Neuronal stem cell (in vitro differentiated cells): ENCODE data around the gene ACTN3.

Source experiments
- DNase-seq: peaks from one replicate; pipeline ENCODE4 v3.0.0-alpha.2; 2013; ENCODE audit warnings: low spot score
- H2AFZ ChIP-seq: one replicate; pipeline ENCODE4 v1.6.1; 2013; ENCODE audit warnings: mild to moderate bottlenecking, low read length, inconsistent platforms
- H2AK5ac ChIP-seq: 2 replicates; pipeline ENCODE4 v1.6.1; 2013; ENCODE audit warnings: low read depth, mild to moderate bottlenecking, inconsistent platforms, low read length, moderate library complexity, mixed read lengths
- H2BK120ac ChIP-seq: 2 replicates; pipeline ENCODE4 v1.6.1; 2013; ENCODE audit warnings: low read depth, mild to moderate bottlenecking, inconsistent platforms, low read length, moderate library complexity, mixed read lengths
- H2BK12ac ChIP-seq: one replicate; pipeline ENCODE4 v1.6.1; 2013; ENCODE audit warnings: low read length, inconsistent platforms
- H2BK15ac ChIP-seq: 2 replicates; pipeline ENCODE4 v1.6.1; 2013; ENCODE audit warnings: mild to moderate bottlenecking, low read length, inconsistent platforms, mixed read lengths
- H2BK5ac ChIP-seq: one replicate; pipeline ENCODE4 v1.6.1; 2013; ENCODE audit warnings: inconsistent platforms, mild to moderate bottlenecking, low read length, moderate library complexity
- H3K14ac ChIP-seq: one replicate; pipeline ENCODE4 v1.6.1; 2013; ENCODE audit warnings: low read length, inconsistent platforms
- H3K18ac ChIP-seq: 2 replicates; pipeline ENCODE4 v1.6.1; 2013; ENCODE audit warnings: low read length, inconsistent platforms
- H3K23ac ChIP-seq: 2 replicates; pipeline ENCODE4 v1.6.1; 2013; ENCODE audit warnings: low read depth, mild to moderate bottlenecking, mixed read lengths, low read length, inconsistent platforms; ENCODE audit not compliant: poor library complexity
- H3K27ac ChIP-seq: replicated peaks from 3 replicates; pipeline ENCODE4 v1.5.1; 2013; ENCODE audit warnings: low read length, inconsistent platforms
- H3K27me3 ChIP-seq, 3 experiments: 2 replicates each; pipeline ENCODE4 v1.6.1; 2013; ENCODE audit warnings: low read length in 3 of 3, mild to moderate bottlenecking in 2 of 3, inconsistent platforms in 1 of 3, low read depth in 1 of 3, mixed read lengths in 1 of 3, moderate library complexity in 1 of 3; ENCODE audit not compliant: control insufficient read depth in 3 of 3, insufficient read depth in 3 of 3
- H3K36me3 ChIP-seq, 2 donors: replicated peaks in 1 of 2; 2 replicates each; pipeline ENCODE4 v1.6.1; 2013; ENCODE audit warnings: low read length in 2 of 2; ENCODE audit not compliant: control insufficient read depth in 2 of 2, insufficient read depth in 2 of 2
- H3K4ac ChIP-seq: 2 replicates; pipeline ENCODE4 v1.6.1; 2013; ENCODE audit warnings: inconsistent platforms, mild to moderate bottlenecking, low read length, moderate library complexity
- H3K4me1 ChIP-seq, 2 donors: 1 replicate in 1 of 2; 2 replicates in 1 of 2; pipeline ENCODE4 v1.6.1; 2013; ENCODE audit warnings: low read length in 2 of 2, low read depth in 1 of 2; ENCODE audit not compliant: control insufficient read depth in 2 of 2, insufficient read depth in 1 of 2
- H3K4me2 ChIP-seq: one replicate; pipeline ENCODE4 v1.6.1; 2013; ENCODE audit warnings: mild to moderate bottlenecking, low read length, inconsistent platforms; ENCODE audit not compliant: insufficient read depth, poor library complexity, severe bottlenecking
- H3K4me3 ChIP-seq, 2 donors: 2 replicates each; pipeline ENCODE4 v1.5.1; 2013; ENCODE audit warnings: low read length in 2 of 2, mild to moderate bottlenecking in 2 of 2, inconsistent platforms in 1 of 2, moderate library complexity in 1 of 2
- H3K79me1 ChIP-seq: one replicate; pipeline ENCODE4 v1.6.1; 2013; ENCODE audit warnings: low read depth, mild to moderate bottlenecking, inconsistent platforms, low read length, moderate library complexity
- H3K9ac ChIP-seq: one replicate; pipeline ENCODE4 v1.6.1; 2013; ENCODE audit warnings: mild to moderate bottlenecking, low read depth, low read length, inconsistent platforms; ENCODE audit not compliant: poor library complexity
- H3K9me3 ChIP-seq, 2 donors: replicated peaks in 1 of 2; 2 replicates each; pipeline versions ENCODE3 to v1.6.1; 2013; ENCODE audit warnings: low read length in 2 of 2, mild to moderate bottlenecking in 2 of 2, inconsistent platforms in 1 of 2, low read depth in 1 of 2, mixed read lengths in 1 of 2, moderate library complexity in 1 of 2; ENCODE audit not compliant: control insufficient read depth in 2 of 2, insufficient read depth in 1 of 2
- H4K8ac ChIP-seq: one replicate; pipeline ENCODE4 v1.6.1; 2013; ENCODE audit warnings: low read depth, mild to moderate bottlenecking, inconsistent platforms, low read length, moderate library complexity
- H4K91ac ChIP-seq: one replicate; pipeline ENCODE4 v1.6.1; 2013; ENCODE audit warnings: low read length, low read depth, mild to moderate bottlenecking, inconsistent platforms; ENCODE audit not compliant: poor library complexity
- WGBS, 2 donors: extraction: QIAGEN DNeasy Blood & Tissue Kit; methylation state at CpG; one replicate each; pipeline ENCODE4 v1.1.7; 2013; ENCODE audit warnings: missing lambda C conversion rate in 2 of 2, mixed read lengths in 1 of 2; ENCODE audit not compliant: insufficient read length in 2 of 2, insufficient replicate concordance in 1 of 2; ENCODE audit errors: extremely low coverage in 2 of 2; 5-methylcytosine and 5-hydroxymethylcytosine counted together

The ACTN3 gene

GRCh38 chr11:66548041-66548440 is 1.3 kb downstream of the ACTN3 start:
- Histone ChIP-seq H2AFZ (peak overlapping the region; percentile 21), H3K27ac (peak overlapping the region; percentile 59), H4K91ac (no peak overlapping the region), H3K36me3 (peaks cover under 1 to 2% of the 10 kb centered on the region in 2 donors), H3K18ac (peak overlapping the region; percentile 41), H3K4me2 (peak overlapping the region; percentile 89), H2BK5ac (no peak overlapping the region), H2BK15ac (peak overlapping the region; percentile 79), H3K9ac (no peak overlapping the region), H3K79me1 (no peaks in the 10 kb centered on the region), H2AK5ac (peak overlapping the region; percentile 78), H3K4me1 (peaks cover 17 to 32% of the 10 kb centered on the region in 2 donors), H3K23ac (no peak overlapping the region), H3K9me3 (no peaks in the 10 kb centered on the region), H3K4ac (no peak overlapping the region), H4K8ac (no peak overlapping the region), H2BK12ac (no peak overlapping the region), H3K4me3 (no peak overlapping the region), H3K14ac (no peak overlapping the region), H2BK120ac (no peak overlapping the region), H3K27me3 (no peaks in the 10 kb centered on the region)
- no CpG with 5 or more reads among the region's 11 CpGs for WGBS, 2 donors
- no peak for DNase-seq

- peak overlapping the region; percentile 59 for H4K91ac ChIP-seq
- no CpG with 5 or more reads among the region's 16 CpGs for WGBS, 2 donors
Measured at GRCh38 chr11:66548774-66549630, 2.3 kb downstream of the ACTN3 start.

GRCh38 chr11:66549696-66550095 is 3.0 kb downstream of the ACTN3 start:
- Histone ChIP-seq H3K27ac (no peak overlapping the region), H2BK15ac (no peak overlapping the region), H3K4me1 (peaks cover 10 to 26% of the 10 kb centered on the region in 2 donors), H3K4ac (no peak overlapping the region), H3K4me3 (no peak overlapping the region), H3K9ac (no peak overlapping the region), H2BK120ac (no peak overlapping the region), H2AFZ (no peak overlapping the region), H2BK12ac (no peak overlapping the region), H3K9me3 (no peaks in the 10 kb centered on the region), H3K23ac (no peak overlapping the region), H4K91ac (no peak overlapping the region), H3K18ac (no peak overlapping the region), H3K14ac (no peak overlapping the region), H2BK5ac (no peak overlapping the region), H3K36me3 (no peaks in the 10 kb centered on the region), H4K8ac (no peak overlapping the region), H3K27me3 (peaks cover 0 to 3% (median 0%) of the 10 kb centered on the region in 3 experiments), H2AK5ac (no peak overlapping the region), H3K4me2 (no peak overlapping the region), H3K79me1 (no peaks in the 10 kb centered on the region)
- WGBS, 2 donors: no CpG with 5 or more reads among the region's 3 CpGs
- no peak for DNase-seq

More at GRCh38 chr11:66548774-66549630, 2.3 kb downstream of the ACTN3 start:
- Histone ChIP-seq H3K4me2 (no peak overlapping the region), H3K9me3 (no peaks in the 10 kb centered on the region), H4K8ac (no peak overlapping the region), H3K18ac (peak overlapping the region; percentile 76), H3K14ac (peak overlapping the region; percentile 15), H2BK120ac (no peak overlapping the region), H2BK12ac (peak overlapping the region; percentile 68), H3K36me3 (no peaks in the 10 kb centered on the region), H2BK15ac (peak overlapping the region; percentile 50), H3K4me3 (no peak overlapping the region), H3K9ac (peak overlapping the region; percentile 64), H3K27me3 (no peaks in the 10 kb centered on the region), H3K4ac (no peak overlapping the region), H2BK5ac (no peak overlapping the region), H2AK5ac (peak overlapping the region; percentile 53), H3K4me1 (peaks cover 14 to 26% of the 10 kb centered on the region in 2 donors), H2AFZ (no peak overlapping the region), H3K79me1 (no peaks in the 10 kb centered on the region), H3K23ac (peak overlapping the region; percentile 1), H3K27ac (peak overlapping the region; percentile 38)
- no peak for DNase-seq

- no CpG with 5 or more reads among the region's 4 CpGs for WGBS, 2 donors
- H3K27me3 ChIP-seq: peaks cover 0 to 14% (median 0%) of the 10 kb centered on the region in 3 experiments
- no peak overlapping the region for H3K4me2 ChIP-seq
- no peak overlapping the region for H3K4me3 ChIP-seq
- no peaks in the 10 kb centered on the region for H3K9me3 ChIP-seq
- H3K18ac ChIP-seq: no peak overlapping the region
- no peak overlapping the region for H3K27ac ChIP-seq
- DNase-seq: no peak
- H3K4ac ChIP-seq: no peak overlapping the region
- H3K14ac ChIP-seq: no peak overlapping the region
- H2AK5ac ChIP-seq: peak overlapping the region; percentile 56
- H3K23ac ChIP-seq: no peak overlapping the region
- no peak overlapping the region for H3K9ac ChIP-seq
- H2BK12ac ChIP-seq: no peak overlapping the region
- no peak overlapping the region for H2AFZ ChIP-seq
- H3K79me1 ChIP-seq: no peaks in the 10 kb centered on the region
- H4K8ac ChIP-seq: no peak overlapping the region
- no peak overlapping the region for H4K91ac ChIP-seq
- H2BK5ac ChIP-seq: no peak overlapping the region
- peaks cover 10 to 26% of the 10 kb centered on the region in 2 donors for H3K4me1 ChIP-seq
- no peak overlapping the region for H2BK15ac ChIP-seq
- H3K36me3 ChIP-seq: no peaks in the 10 kb centered on the region
- no peak overlapping the region for H2BK120ac ChIP-seq
Measured at GRCh38 chr11:66550887-66551286, 4.2 kb downstream of the ACTN3 start.
